SKM-1 treated with dmso at 0.1 percent for 144 hours (cell line): ENCODE results near the gene LETM1.
"Not testable (repeated sequence)": the region's sequence is repeated elsewhere in the genome, so short reads cannot be mapped to it uniquely, and the experiment has no call there.

Source experiments
- DNase-seq: peaks from one replicate; lab custom pipeline; 2025; ENCODE audit not compliant: unreplicated experiment; lab: John Stamatoyannopoulos, UW

LETM1 gene

DNA sequence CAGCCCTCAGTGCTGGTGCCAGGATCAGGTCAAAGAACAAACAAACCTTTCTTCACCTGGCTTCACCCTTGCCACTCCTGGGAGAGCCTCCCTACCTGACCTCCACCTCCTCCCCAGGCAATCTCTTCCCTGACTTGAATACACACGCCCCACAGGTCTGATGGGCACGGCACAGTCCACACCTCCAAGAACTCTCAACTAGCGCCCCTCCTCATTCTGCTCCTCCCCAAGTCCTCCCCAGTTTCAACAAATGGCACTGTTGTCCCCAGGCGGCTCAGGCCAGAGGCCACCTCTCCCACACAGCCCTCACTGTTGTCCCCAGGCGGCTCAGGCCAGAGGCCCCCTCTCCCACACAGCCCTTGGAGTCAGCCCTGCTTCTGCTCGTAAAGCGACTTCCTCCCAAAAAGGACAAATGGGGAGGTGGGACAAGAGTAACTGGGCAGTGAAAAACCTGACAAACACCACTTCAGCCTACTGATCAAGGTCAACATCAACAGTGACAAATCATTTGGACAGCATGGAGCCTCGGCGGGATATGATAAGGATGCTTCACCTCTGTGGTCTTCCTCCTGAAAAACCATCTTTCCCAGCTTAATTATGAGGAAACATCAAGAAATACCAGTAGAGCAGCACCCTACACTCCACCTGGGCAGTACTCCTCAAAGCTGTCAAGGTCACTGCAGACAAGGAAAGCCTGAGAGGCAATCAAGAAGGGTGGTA lies 2.9 kb downstream of the LETM1 start:
- no peak for DNase-seq

DNA sequence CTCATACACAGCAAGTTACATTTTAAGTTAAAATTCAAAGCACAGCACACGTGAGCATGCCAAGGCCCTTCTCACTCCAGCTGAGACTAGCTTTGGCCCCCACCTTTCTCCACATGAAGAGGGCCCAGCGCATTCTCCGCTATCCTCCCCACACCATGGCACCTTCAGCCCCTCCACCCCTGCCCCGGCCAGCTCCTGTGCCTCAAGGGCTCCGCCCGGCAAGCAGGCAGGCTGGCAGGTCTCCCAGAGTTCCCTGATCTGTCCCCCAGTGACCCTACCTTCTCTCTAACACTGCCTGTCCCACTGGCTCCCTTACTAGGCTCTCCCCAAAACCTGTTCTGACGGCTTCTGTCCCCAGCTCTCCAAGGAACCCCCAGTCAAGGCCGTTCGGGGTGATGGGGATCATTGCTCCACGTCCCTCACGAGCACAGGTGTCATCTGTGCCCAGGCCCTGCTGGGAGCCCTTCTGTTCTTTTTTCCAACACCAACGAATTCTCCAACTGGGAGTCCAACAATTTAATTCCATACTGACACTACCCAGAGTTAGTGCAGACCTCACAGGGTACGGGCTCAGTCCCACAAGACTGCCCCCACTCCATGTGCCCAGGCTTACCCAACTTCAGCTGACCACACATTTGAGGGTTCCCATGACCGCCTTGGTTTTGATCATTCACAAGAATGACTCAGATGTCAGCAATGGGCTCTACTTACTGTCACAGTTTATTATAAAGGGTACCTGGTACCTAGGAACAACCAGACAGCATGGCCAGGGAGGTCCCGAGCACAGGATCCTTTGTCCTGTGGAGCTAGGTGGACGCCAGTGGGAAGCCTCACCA lies 4.2 kb downstream of the LETM1 start:
- DNase-seq = no peak

DNA sequence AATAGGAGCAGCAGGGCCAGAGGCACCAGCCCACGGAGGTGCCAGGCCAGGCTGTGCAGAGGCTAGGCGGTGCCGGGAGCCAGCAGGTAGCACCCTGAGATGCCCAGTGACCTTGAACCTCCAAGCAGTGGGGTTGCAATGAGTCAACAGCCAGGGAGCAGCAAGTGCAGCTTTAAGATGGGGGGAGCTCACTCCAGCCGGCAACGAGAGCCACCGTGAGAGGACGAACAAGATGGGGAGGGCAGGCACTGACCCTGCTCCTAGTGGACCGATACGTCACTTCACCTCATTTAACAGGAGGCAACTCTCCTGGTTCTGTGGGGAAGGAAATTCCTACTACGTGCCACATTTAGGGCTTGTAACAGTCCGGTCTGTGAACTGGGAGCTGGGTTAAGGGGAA lies 4.8 kb downstream of the LETM1 start:
- DNase-seq = no peak

DNA sequence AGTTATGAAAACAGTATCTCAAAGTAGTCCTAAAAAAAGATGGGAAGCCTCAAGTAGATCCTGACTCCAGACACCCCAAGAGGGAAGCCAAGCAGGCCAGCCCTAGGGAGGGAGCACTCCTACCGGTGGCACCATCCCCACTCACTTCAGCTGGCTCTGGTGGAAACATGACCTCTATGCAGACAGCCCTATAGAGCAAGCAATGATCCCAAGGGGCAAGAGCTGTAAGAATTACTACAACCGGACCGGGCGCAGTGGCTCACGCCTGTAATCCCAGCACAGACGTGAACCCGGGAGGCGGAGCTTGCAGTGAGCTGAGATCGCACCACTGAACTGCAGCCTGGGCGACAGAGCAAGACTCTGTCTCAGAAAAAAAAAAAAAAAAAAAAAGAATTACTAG lies 5.7 kb downstream of the LETM1 start:
- DNase-seq = no peak

DNA sequence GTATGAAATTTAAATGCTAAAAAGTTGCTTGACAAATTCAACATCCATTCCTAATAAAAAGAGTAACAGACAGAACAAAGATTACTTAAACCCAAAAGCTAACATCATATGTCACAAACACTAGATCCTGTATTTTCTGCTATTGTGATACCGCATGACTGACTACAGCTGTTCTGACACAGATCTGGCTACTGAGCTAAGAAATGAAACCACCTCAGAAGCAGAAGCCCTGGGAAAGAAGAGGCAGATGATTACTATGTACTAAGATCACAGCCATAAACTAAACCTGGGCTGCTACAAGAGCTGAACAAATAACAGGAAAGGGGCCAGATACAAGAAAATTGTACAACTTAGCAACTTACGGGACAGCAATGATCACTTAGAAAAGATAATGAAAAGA lies 9.4 kb downstream of the LETM1 start:
- no peak for DNase-seq

DNA sequence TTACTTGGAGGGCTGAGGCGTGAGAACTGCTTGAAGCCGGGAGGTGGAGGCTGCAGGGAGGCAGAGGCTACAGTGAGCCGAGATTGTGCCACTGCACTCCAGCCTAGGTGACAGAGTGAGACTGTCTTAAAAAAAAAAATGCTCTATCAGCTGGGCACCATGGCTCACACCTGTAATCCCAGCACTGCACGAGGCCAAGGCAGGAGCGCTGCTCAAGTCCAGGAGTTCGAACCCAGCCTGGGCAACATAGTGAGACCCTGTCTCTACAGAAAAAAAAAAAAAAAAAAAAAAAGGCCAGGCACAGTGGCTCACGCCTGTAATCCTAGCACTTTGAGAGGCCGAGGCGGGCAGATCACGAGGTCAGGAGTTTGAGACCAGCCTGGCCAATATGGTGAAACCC lies 11.3 kb downstream of the LETM1 start:
- DNase-seq = not testable (repeated sequence)

DNA sequence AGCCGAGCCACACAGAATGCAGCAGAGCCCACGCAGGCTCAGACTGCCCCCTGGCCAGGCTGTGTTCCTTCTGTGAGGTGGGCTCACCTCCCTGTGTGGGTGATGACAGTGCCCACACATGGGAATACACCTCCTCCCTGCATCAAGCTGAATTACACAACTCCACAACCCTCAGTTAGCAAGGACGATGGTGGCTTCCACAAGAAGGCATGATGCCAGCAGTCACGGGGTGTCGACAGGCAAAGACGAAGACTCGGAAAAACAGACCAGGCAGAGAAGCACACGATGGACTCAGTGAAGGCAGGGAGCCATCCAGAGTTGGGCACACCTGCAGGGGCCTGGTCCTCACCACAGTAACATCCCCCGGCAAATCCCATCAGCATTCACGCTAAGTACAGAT lies 12.1 kb downstream of the LETM1 start:
- DNase-seq = no peak

DNA sequence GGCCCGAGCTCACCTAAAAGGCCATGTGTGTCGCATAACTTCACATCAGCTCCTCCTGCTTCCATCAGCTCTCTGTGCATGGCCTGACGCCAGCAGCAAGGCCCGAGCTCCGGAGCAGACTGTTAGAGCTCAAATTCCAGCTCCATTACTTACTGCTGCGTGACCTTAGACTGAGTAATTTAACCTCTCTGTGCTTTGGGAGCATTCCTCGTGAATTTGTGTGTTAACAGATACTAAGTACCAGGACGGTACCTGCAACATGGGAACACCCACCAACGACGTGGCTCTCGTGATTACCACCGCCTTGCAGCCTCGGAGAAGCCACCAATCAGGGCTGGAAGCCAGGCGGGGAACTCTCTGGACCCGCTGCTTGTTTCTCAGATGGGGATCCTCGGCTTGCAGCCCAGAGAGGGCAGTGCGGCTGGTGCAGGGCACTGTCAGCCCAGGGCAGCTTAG lies 12.9 kb downstream of the LETM1 start:
- DNase-seq = no peak

DNA sequence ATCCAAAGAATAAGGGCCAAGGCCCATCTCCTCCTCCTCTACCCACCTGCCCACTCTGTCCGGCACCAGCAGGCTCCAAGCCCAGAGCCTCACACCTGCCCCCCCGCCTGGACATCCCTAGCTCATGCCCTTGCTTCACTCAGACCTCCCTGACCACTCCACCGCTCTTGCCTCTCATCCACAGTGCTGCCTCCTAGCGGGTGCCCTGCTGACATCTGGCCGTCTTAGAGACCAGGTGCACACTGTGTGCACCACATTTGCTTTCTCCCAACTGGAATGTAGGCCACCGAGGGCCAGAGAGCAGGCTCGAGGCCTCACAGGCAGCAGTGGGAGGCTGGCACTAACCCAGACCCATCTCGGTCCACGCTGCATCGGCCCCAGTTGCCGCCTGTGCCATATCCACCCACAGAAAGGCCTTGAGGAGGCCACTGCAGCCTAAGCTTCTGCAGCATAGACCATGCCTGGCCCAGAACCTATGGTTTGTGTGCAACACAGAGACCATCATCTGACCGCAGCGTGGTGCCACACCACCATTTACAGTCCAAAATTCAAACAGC lies 13.5 kb downstream of the LETM1 start:
- no peak for DNase-seq

DNA sequence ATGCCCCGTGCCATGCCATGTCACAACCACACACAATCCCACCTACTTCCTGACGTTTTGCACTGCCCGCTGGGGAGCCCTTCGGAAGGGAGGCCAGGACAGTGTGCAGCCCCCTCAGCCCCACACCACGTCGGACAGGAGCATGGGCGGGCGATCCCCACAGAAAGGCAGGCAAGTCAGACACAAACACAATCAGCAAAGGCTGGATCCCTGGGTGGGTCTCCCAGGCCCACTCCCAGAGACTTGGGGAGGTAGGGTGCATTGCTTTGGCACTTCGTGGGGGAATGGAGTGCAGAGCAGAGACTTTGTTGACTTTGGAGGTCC lies 14.1 kb downstream of the LETM1 start:
- DNase-seq = no peak

DNA sequence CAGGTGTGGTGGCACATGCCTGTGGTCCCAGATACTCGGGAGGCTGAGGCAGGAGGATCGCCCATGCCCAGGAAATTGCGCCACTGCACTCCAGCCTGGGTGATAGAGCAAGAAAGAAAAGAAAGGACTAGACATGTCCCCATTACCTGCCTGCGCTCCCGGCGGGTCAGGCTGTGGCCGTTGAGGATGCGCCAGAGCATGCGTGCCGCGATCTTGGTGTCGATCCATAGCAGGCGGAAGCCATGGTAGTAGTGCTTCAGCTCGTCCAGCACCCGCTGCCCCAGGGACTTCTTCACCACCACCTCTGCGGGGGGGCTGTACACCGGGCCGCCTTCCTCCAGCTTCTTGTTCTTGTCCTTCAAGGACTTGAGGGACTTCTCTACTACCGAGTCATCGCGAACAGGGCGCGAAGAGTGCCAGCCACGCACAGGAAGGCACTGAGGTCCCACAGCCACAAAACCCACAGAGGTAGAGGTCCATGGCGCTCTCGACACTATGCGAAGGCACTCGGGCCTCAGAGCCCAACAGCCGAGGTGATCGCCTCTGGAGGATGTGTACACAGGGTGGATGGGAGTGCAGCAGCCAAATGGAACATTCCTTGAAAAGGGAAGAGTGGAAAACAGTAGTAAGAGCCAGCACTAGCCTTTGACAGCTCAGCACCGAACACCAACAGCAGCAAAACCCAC lies 14.6 kb downstream of the LETM1 start:
- no peak for DNase-seq

DNA sequence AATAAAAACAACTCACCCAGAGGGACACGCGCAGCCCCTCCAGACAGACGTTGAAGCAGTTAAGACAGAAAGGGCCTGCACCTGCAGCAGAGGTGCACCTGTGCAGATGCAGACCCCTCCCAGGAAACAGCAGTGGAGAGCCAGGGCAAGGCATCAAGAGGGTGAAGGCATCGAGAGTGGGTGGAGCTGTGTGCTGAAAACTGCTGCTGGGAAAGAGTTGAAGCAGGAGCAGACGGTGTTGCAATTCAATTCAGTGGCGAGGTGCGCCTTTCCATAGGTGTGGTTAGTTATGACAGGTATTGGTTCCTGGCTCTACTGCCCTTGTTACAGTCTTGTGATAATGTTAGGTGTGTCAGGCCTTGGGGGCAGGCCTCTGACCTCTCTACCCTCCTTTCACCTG lies 16.7 kb downstream of the LETM1 start:
- DNase-seq = no peak

DNA sequence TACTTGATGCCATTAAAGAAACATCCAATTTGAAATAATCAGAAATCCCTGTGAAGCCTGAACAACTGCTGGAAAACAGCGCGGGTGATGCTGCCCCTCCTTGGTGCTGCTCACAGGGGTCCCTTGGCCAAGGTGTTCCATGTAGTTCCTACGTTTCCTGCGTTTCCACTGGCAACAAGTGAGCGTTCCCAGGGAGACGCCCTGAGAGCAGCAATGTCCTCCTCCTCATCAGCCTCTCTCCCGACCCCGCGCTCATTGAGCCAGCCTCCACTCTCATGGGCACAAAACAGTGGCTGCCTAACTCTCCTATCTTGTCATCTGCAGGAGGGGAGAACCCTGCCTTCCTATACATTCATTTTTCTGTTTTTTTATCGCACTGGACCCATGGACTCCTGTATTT lies 18.9 kb downstream of the LETM1 start:
- no peak for DNase-seq

DNA sequence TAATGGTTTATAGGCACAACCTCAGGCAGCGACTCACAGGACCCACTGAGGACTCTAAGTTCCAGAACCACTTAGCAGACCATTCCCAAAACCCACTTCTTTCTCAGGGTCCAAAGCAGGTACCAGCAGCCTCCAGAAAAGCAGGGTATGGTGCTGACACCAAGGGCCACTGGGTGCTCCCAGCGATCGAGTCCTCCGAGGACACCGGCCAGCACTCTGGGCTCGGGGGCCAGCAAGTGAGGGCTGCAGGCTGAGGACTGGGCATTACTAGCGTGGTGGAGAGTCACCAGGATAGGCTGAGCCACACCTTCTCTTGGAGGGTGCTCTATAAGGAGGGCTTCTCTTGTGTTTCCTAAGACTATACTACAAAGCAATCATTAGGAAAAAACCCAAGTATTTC lies 19.3 kb downstream of the LETM1 start:
- DNase-seq = no peak

DNA sequence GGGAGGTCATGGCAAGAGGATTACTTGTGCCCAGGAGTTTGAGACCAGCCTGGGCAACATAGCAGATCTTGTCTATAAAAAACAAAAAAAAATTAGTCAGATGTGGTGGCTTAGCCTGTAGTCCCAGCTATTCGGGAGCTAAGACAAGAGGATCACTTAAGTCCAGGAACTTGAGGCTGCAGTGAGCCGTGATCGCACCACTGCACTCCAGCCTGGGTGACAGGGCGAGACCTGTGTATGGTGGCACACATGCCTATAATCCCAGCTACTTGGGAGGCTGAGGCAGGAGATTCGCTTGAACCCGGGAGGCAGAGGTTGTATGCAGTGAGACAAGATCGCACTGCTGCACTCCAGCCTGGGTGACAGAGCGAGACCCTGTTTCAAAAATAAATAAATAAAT lies 20.1 kb downstream of the LETM1 start:
- DNase-seq = not testable (repeated sequence)

DNA sequence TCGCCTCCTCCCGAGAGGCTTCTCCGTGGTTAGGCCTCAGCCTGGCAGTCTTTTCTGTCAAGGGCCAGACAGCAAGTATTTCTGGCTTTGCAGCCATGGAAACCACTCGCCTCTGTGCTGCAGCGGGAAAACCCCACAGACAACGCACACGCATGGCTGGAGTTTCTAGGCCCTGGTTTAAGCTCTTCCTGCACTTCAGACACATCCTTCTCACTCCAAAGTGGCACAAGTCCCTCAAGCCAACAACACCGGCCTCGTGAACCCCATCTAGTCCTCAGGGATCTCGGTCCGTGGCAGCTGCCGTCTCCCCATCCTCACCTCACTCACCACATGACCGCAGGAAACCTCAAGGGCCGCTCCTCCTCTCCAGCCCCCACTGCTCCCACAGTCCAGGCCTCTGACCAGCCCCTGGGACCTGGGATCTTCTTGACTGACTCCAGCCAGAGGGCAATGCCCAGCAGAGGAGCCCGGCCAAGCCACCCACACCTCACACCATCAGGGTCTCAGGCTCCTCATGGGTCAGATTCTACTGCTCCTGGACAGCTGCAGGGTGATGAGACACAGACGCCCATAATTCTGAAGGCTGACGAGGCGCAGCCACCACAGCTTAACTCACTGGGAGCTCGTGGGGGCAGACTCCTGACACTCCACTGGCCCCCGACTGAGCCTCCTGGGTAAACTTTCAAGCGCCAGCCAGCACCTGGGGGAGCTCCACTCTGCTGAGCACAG lies 21.7 kb downstream of the LETM1 start:
- DNase-seq = no peak

DNA sequence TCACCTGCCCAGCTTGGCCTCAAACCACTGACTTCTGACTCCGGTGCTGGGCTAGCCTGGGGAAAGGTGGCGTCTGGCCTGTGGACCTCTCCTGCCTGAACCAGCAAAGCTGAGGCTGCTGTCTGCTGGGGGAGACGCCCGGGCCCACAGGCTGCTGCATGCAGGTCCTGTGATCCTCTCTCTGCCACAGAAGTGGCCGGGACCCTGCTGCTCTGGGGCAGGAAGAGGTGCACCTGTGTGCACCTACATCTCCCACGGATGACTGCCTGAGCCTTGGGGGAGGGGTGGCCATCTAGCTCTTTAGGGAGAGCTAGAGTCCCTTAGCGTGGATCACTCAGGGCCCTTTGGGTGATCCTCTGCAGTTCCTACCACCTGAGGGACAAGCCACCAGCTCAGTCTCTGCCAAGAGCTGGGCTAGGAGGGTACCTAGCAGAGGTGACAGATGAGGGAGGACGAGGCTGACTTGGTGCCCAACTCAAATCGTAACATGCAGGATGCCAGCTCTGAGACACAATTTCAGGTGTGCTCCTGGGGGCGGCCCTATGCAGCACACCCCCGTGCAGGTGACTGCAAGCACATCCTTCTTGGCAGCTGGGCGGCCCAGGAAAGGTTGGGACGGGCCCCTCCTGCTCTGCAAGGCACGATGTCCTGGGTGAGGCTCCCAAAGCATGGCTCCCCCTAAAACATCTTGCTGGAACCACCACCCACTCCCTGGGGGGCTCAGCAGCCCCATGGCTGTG lies 22.5 kb downstream of the LETM1 start:
- no peak for DNase-seq

DNA sequence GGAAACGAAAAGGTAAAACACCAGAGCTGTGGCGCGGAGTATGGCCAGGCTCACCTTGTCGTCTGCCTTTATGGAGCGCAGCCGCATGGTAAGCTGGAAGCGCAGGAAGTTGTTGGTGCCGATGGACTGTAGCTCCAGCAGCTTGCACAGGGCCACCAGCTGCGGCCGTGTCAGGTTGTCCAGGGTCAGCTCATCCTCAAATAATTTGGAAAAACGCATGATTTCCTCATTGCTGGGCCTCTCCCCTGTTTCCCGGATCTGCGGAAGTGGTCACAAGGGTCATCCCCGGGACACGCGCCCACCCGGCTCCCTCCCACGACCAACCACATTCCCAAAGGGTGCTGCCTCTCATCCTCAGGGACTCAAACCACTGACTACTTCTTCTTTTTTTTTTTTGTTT lies 23.3 kb downstream of the LETM1 start:
- no peak for DNase-seq

DNA sequence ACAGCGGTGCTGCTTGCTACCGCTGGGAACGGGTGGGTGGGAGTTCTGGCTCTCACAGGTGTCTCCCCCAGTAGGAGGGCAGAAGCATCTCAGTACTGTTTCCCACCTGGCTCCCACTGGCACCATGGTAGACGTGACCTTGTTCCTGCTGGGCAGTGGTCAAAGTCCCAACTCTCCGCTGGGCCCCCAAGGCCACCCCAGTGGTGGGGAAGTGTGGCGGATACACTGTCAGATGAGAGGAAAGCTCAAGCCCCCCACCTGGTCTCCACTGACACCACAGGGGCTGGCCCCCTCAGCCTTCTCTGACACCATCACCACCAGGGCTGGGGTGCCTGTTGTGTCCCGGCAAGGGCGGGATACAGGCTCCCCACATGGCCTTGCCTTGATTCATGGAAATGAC lies 24.6 kb downstream of the LETM1 start:
- DNase-seq = no peak

DNA sequence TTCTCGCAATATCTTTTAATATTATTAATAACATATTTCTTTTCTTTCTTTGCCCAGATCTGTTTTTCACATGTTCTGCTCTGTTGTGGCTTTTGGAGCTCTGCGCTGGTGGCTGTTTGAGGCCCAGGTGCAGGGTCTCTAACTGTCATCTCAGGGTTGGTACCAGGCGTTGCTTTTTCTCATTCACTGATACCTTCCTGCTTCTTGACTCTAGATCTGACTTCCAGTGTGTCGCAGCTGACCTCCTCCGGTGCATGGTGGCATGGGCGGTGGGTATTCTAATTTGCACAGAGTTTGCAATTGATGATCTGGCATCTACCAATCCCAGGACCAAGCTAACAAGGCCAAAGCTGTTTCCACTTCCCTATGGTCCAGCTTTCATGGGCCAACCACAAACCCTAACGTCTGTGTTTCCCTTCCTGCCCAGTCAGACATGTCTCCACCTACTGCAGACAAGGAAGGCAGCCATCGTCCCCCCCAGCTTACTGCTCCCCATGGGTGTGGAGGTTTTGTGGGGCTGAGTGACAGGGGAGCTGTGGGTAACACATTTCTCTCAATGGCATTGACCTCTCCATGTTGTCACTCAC lies 25.2 kb downstream of the LETM1 start:
- no peak for DNase-seq
